HL-60 (cell line): ENCODE measurements around the gene CD22.

Experiments used
- CTCF ChIP-seq: IDR thresholded peaks from one replicate; pipeline ENCODE4 v1.5.1; 2011; ENCODE audit warnings: low read length, control low read depth, inconsistent platforms; ENCODE audit not compliant: insufficient read depth
- REST ChIP-seq: IDR thresholded peaks from 2 replicates; pipeline ENCODE4 v1.6.1; 2012; ENCODE audit warnings: low read depth; ENCODE audit not compliant: insufficient replicate concordance

- TF ChIP-seq CTCF = no peak
- no peak for TF ChIP-seq REST
Observed at GRCh38 chr19:35344511-35345031, 15.6 kb downstream of the CD22 start.
